GM19238 (cell line): Measurements from ENCODE around the gene TMC8.

ENCODE experiments used
- DNase-seq: peaks from one replicate; pipeline ENCODE4 v3.0.0; 2011; ENCODE audit warnings: low spot score; ENCODE audit not compliant: insufficient read length

TMC8 gene

GRCh38 chr17:78179372-78179771, 48.8 kb downstream of the TMC8 start:
- no peak for DNase-seq

GRCh38 chr17:78180083-78180482, 49.5 kb downstream of the TMC8 start:
- no peak for DNase-seq

GRCh38 chr17:78180508-78180907, 49.9 kb downstream of the TMC8 start:
- no peak for DNase-seq

- no peak for DNase-seq
Observed at GRCh38 chr17:78182504-78182903, 51.9 kb downstream of the TMC8 start.

- no peak for DNase-seq
Observed at GRCh38 chr17:78183916-78184315, 53.3 kb downstream of the TMC8 start.

GRCh38 chr17:78184351-78184750, 53.8 kb downstream of the TMC8 start:
- no peak for DNase-seq

GRCh38 chr17:78184868-78185267, 54.3 kb downstream of the TMC8 start:
- no peak for DNase-seq

- no peak for DNase-seq
Observed at GRCh38 chr17:78185981-78186691, 55.6 kb downstream of the TMC8 start.

GRCh38 chr17:78186692-78187595, 56.4 kb downstream of the TMC8 start, which contains the start of the genes AFMID and TK1:
Gene AFMID (plus strand): TSS chr17:78187362. CDS start chr17:78187371, 9 bp downstream.
Gene TK1 (minus strand): TSS chr17:78187052. CDS start chr17:78186994, 58 bp downstream.
- peak; percentile 99 for DNase-seq
